Measurements from ENCODE around the gene MAMDC2.
"Not testable (repeated sequence)": the region's sequence is repeated elsewhere in the genome, so short reads cannot be mapped to it uniquely, and the experiment has no call there.

- TF ChIP-seq, protein P1, sequence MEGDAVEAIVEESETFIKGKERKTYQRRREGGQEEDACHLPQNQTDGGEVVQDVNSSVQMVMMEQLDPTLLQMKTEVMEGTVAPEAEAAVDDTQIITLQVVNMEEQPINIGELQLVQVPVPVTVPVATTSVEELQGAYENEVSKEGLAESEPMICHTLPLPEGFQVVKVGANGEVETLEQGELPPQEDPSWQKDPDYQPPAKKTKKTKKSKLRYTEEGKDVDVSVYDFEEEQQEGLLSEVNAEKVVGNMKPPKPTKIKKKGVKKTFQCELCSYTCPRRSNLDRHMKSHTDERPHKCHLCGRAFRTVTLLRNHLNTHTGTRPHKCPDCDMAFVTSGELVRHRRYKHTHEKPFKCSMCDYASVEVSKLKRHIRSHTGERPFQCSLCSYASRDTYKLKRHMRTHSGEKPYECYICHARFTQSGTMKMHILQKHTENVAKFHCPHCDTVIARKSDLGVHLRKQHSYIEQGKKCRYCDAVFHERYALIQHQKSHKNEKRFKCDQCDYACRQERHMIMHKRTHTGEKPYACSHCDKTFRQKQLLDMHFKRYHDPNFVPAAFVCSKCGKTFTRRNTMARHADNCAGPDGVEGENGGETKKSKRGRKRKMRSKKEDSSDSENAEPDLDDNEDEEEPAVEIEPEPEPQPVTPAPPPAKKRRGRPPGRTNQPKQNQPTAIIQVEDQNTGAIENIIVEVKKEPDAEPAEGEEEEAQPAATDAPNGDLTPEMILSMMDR (conservative IDR thresholded peaks at IDR 0.05; ENCODE audit: low read depth, low read length), result not testable (repeated sequence)
- TF ChIP-seq POLR2A (IDR thresholded peaks at IDR 0.05; ENCODE audit: low read depth, low read length), result not testable (repeated sequence)
These were observed 5.5 kb upstream of the MAMDC2 start for GRCh38 chr9:70038171-70038621.

Data from IMR-90 (cell line).